ENCODE data around the gene CCDC107. TPM values are rescaled to one million over a fixed set of nuclear protein-coding genes. Genes with fewer than 3 reads are reported as not detected.
"Not testable (repeated sequence)": the region's sequence is repeated elsewhere in the genome, so short reads cannot be mapped to it uniquely, and the experiment has no call there.

The CCDC107 gene
- 10 to 100 TPM; 15.1 to 30.5 (median 21.2) TPM for total RNA-seq

DNA sequence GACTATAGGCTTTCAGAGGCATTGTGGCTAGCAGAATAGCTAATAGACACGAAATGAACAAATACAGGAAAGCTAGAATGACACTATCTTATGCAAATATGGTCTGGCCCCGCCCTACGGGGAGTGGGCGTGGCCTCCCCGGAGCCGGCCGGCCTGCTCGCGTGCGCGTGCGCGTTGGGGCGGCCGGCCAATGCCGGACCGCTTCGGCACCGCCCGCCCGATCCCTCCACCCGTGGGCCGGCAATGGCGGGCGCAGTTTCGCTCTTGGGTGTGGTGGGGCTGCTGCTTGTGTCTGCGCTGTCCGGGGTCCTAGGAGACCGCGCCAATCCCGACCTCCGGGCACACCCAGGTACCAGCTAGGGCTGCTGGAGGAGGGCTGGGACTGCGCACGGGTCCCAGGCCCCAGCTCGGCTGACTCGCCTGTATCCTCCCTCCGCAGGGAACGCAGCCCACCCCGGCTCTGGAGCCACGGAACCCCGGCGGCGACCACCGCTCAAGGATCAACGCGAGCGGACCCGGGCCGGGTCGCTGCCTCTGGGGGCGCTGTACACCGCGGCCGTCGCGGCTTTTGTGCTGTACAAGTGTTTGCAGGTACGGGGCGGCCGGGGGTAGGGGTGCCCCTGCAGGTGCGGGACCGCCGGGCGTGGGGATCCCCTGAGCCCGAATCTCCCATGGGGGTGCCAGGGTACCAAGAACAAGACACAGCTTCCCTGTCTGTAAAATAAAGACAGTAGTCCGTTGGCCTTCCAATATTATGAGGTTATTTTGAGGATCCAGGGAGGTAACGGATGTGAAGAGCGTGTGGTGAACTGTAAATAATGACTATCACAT is at the start of gene CCDC107:
Gene CCDC107, plus strand, starts transcription at position 156 of the 831 bp plus-strand sequence. Its CDS starts 88 bp downstream, at position 244.
- 0 to 1% methylated on average over 44 to 55 of the region's 67 CpGs for WGBS, 2 donors
- intact Hi-C loops (cut with DNase I; ENCODE audit: low total_unique reads), result no loop called here

DNA sequence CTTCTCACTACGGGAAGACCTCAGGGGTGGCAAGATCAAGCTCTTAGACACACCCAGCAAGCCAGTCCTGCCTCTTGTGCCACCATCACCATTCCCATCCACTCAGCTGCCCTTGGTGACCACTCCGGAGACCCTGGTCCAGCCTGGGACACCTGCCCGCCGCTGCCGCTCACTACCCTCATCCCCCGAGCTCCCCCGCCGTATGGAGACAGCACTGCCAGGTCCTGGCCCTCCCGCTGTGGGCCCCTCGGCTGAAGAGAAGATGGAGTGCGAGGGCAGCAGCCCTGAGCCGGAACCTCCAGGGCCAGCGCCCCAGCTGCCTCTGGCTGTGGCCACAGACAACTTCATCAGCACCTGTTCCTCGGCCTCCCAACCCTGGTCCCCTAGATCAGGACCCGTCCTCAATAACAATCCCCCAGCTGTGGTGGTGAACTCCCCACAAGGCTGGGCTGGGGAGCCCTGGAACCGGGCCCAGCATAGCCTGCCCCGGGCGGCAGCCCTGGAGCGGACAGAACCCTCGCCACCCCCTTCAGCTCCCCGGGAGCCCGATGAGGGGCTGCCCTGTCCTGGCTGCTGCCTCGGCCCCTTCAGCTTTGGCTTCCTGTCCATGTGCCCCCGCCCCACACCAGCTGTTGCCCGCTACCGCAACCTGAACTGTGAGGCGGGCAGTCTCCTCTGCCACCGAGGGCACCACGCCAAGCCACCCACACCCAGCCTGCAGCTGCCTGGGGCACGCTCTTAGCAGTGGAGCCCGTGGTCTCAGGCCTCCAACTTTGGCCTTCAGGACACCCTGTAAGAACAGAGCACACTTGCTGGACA is 48.9 kb upstream of the CCDC107 start:
- no peak overlapping the region for H3K4me3 ChIP-seq (ENCODE audit: low read depth, poor library complexity, severe bottlenecking)
- WGBS, 2 donors, result 77 to 79% methylated on average over 27 to 31 of the region's 31 CpGs
- no peak for DNase-seq (ENCODE audit: low spot score in 2 of 2)
- intact Hi-C loops (cut with DNase I; ENCODE audit: low total_unique reads), result no loop called here
- no peak for TF ChIP-seq CTCF (IDR thresholded peaks at IDR 0.05)

More for the DNA sequence above, at the start of gene CCDC107:
- peak; percentile 71 to 96 for DNase-seq (ENCODE audit: low spot score in 2 of 2)
- no peak for TF ChIP-seq CTCF (IDR thresholded peaks at IDR 0.05)
- TF ChIP-seq POLR2A (IDR thresholded peaks at IDR 0.05), result no peak
- H3K4me3 ChIP-seq (ENCODE audit: low read depth, poor library complexity, severe bottlenecking), result peak within 1 kb of the TSS; percentile 70

GRCh38 chr9:35609820-35610163 is 48.3 kb upstream of the CCDC107 start:
- intact Hi-C loops (cut with DNase I; ENCODE audit: low total_unique reads), result no loop called here
- WGBS, 2 donors, result 50 to 72% methylated on average over 13 of the region's 13 CpGs
- DNase-seq (ENCODE audit: low spot score in 2 of 2), result no peak
- no peak for TF ChIP-seq CTCF (IDR thresholded peaks at IDR 0.05)
- TF ChIP-seq POLR2A (IDR thresholded peaks at IDR 0.05), result no peak
- H3K4me3 ChIP-seq (ENCODE audit: low read depth, poor library complexity, severe bottlenecking), result no peak overlapping the region

DNA sequence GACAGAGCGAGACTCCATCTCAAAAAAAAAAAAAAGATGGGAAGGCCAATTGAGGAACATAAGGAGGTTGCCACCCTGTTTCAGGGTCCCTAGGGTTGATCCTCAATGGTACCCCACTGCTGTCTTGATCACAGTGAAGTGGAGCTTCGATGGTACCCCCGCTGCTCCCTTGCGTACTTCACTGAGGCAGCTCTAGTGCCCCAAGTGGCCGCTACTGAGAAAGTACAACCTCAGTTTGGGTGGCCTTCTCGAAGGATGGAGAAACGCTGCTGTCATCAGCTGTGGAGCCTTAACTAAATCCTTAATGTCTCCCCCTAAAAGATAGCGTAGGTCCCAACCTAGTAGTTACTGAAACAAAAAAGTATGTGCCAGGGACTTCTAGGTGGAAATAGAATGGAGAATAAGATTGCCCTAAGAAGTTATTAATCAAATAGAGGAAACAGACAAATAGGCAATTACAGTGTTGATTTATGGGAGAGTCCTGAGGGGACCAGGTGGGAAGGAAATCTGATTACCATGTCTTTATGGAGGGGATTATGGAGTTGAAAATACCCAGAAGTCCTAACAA is 46.8 kb upstream of the CCDC107 start:
- no peak for DNase-seq (ENCODE audit: low spot score in 2 of 2)
- TF ChIP-seq CTCF (IDR thresholded peaks at IDR 0.05) (no peak), POLR2A (IDR thresholded peaks at IDR 0.05) (no peak)
- H3K4me3 ChIP-seq (ENCODE audit: low read depth, poor library complexity, severe bottlenecking), result no peak overlapping the region
- intact Hi-C loops (cut with DNase I; ENCODE audit: low total_unique reads), result no loop called here
- WGBS, 2 donors, result 18 to 19% methylated on average over 8 of the region's 8 CpGs

DNA sequence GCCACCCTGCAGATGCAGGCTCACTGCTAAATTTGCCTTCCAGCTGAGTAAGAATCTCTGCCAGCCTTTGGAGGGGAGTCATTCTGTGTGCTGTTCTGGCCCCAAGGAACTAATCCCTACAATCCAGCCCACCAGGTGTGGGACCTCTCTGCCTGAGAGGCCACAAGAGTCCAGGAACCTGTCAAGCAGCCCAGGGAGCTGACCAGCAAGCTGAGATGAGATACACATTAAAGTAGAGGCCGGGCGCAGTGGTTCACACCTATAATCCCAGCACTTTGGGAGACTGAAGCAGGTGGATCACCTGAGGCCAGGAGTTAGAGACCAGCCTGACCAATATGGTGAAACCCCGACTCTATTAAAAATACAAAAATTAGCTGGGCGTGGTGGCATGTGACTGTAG is 46.0 kb upstream of the CCDC107 start:
- DNase-seq (ENCODE audit: low spot score in 2 of 2); H3K4me3 ChIP-seq (ENCODE audit: low read depth, poor library complexity, severe bottlenecking); intact Hi-C loops (cut with DNase I; ENCODE audit: low total_unique reads): not testable (repeated sequence)
- 88 to 92% methylated on average over 4 of the region's 4 CpGs for WGBS, 2 donors

DNA sequence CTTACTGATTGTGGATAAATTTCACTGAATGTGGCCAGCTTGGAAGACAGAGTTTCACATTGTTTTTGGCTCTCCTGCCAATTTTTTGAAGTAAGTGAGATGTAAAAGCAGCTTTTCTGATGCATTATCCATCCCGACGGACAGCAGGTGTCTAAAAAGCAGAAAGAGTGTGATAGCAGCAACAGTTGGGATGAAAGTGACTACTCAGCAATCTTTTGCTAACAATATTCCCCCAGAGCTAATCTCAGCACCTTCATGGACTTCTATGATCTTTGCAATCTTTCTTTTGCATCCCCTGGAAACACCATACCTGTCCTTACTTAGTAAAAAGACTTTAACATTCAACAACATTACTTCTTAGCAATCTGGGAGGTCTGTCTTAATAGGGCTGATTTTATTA is 45.2 kb upstream of the CCDC107 start:
- WGBS, 2 donors, result 71 to 93% methylated on average over 2 of the region's 2 CpGs
- no peak overlapping the region for H3K4me3 ChIP-seq (ENCODE audit: low read depth, poor library complexity, severe bottlenecking)
- TF ChIP-seq POLR2A (IDR thresholded peaks at IDR 0.05), result no peak
- no peak for TF ChIP-seq CTCF (IDR thresholded peaks at IDR 0.05)
- DNase-seq (ENCODE audit: low spot score in 2 of 2), result no peak
- intact Hi-C loops (cut with DNase I; ENCODE audit: low total_unique reads), result no loop called here
